Activated naive CD4-positive, alpha-beta T cell treated with anti-CD3 and anti-CD28 coated beads, Interleukin-2, amount 10 ng/mL, durations not matched to agents 7 days and 5 days (primary cell): ENCODE measurements around the gene TEX2.

Experiments
- CTCF ChIA-PET: fragments of 350-600 bp; sonication (Branson Sonifier 250); formaldehyde crosslinking; loops from one replicate; lab custom pipeline; 2021; ENCODE audit warnings: antibody characterized with exemption; lab: Charles Lee
- DNase-seq: peaks from one replicate; pipeline ENCODE4 v3.0.0-alpha.2; 2020
- H3K27ac Mint-ChIP-seq: one replicate; pipeline ENCODE4 v1.8.0; 2021; ENCODE audit warnings: mild to moderate bottlenecking, moderate library complexity, mixed read lengths
- H3K27me3 Mint-ChIP-seq: one replicate; pipeline ENCODE4 v1.8.0; 2021; ENCODE audit warnings: mild to moderate bottlenecking, mixed read lengths
- H3K36me3 Mint-ChIP-seq: one replicate; pipeline ENCODE4 v1.8.0; 2021; ENCODE audit warnings: mixed read lengths
- H3K4me1 Mint-ChIP-seq: one replicate; pipeline ENCODE4 v1.8.0; 2021; ENCODE audit warnings: mixed read lengths
- H3K4me3 Mint-ChIP-seq: one replicate; pipeline ENCODE4 v1.8.0; 2021; ENCODE audit warnings: mild to moderate bottlenecking, moderate library complexity, mixed read lengths
- H3K9me3 Mint-ChIP-seq: one replicate; pipeline ENCODE4 v1.8.0; 2021; ENCODE audit warnings: mixed read lengths

The TEX2 gene

GRCh38 chr17:64166876-64167275, 96.2 kb downstream of the TEX2 start:
- Mint-ChIP-seq H3K4me1 (no peaks in the 10 kb centered on the region), H3K27ac (no peak overlapping the region), H3K27me3 (no peaks in the 10 kb centered on the region), H3K36me3 (peaks cover 4% of the 10 kb centered on the region), H3K9me3 (no peaks in the 10 kb centered on the region), H3K4me3 (no peak overlapping the region)
- DNase-seq: no peak
- CTCF ChIA-PET: interaction anchor here (1.3 kb wide), 1 partner anchor 124 kb away, joined by 4 read pairs; no protein-coding TSS in a partner anchor

- no peak overlapping the region for H3K4me3 Mint-ChIP-seq
- H3K9me3 Mint-ChIP-seq: no peaks in the 10 kb centered on the region
- no peak for DNase-seq
- H3K27me3 Mint-ChIP-seq: no peaks in the 10 kb centered on the region
- CTCF ChIA-PET: no interaction called here
- peaks cover 4% of the 10 kb centered on the region for H3K36me3 Mint-ChIP-seq
- H3K27ac Mint-ChIP-seq: no peak overlapping the region
- H3K4me1 Mint-ChIP-seq: no peaks in the 10 kb centered on the region
Measured at GRCh38 chr17:64165347-64165746, 97.7 kb downstream of the TEX2 start.

- CTCF ChIA-PET: no interaction called here
- H3K36me3 Mint-ChIP-seq: peaks cover under 1% of the 10 kb centered on the region
- H3K4me3 Mint-ChIP-seq: no peak overlapping the region
- no peaks in the 10 kb centered on the region for H3K27me3 Mint-ChIP-seq
- no peaks in the 10 kb centered on the region for H3K4me1 Mint-ChIP-seq
- DNase-seq: no peak
- no peak overlapping the region for H3K27ac Mint-ChIP-seq
- H3K9me3 Mint-ChIP-seq: no peaks in the 10 kb centered on the region
Measured at GRCh38 chr17:64164596-64165285, 98.3 kb downstream of the TEX2 start.

- H3K9me3 Mint-ChIP-seq: no peaks in the 10 kb centered on the region
Measured at GRCh38 chr17:64163468-64163867, 99.6 kb downstream of the TEX2 start.

GRCh38 chr17:64162554-64162953, 100.5 kb downstream of the TEX2 start:
- Mint-ChIP-seq H3K27ac (no peak overlapping the region), H3K4me1 (no peaks in the 10 kb centered on the region), H3K36me3 (peaks cover 1% of the 10 kb centered on the region), H3K27me3 (no peaks in the 10 kb centered on the region), H3K9me3 (no peaks in the 10 kb centered on the region), H3K4me3 (no peak overlapping the region)
- CTCF ChIA-PET: no interaction called here
- no peak for DNase-seq

More at GRCh38 chr17:64163468-64163867, 99.6 kb downstream of the TEX2 start:
- Mint-ChIP-seq H3K36me3 (peaks cover 1% of the 10 kb centered on the region), H3K27ac (no peak overlapping the region), H3K4me1 (no peaks in the 10 kb centered on the region), H3K27me3 (no peaks in the 10 kb centered on the region), H3K4me3 (no peak overlapping the region)
- DNase-seq: no peak
- CTCF ChIA-PET: no interaction called here

GRCh38 chr17:64161380-64162176, 101.5 kb downstream of the TEX2 start:
- no peak overlapping the region for H3K4me3 Mint-ChIP-seq
- no peak overlapping the region for H3K27ac Mint-ChIP-seq
- DNase-seq: no peak
- H3K9me3 Mint-ChIP-seq: no peaks in the 10 kb centered on the region
- H3K36me3 Mint-ChIP-seq: peaks cover 1% of the 10 kb centered on the region
- no peaks in the 10 kb centered on the region for H3K27me3 Mint-ChIP-seq
- CTCF ChIA-PET: no interaction called here
- H3K4me1 Mint-ChIP-seq: no peaks in the 10 kb centered on the region

GRCh38 chr17:64160378-64160777, 102.7 kb downstream of the TEX2 start:
- H3K27me3 Mint-ChIP-seq: no peaks in the 10 kb centered on the region
- no peak for DNase-seq
- no peaks in the 10 kb centered on the region for H3K9me3 Mint-ChIP-seq
- no peaks in the 10 kb centered on the region for H3K4me1 Mint-ChIP-seq
- H3K27ac Mint-ChIP-seq: no peak overlapping the region
- CTCF ChIA-PET: no interaction called here
- H3K36me3 Mint-ChIP-seq: peaks cover 1% of the 10 kb centered on the region
- no peak overlapping the region for H3K4me3 Mint-ChIP-seq

- Mint-ChIP-seq H3K27me3 (no peaks in the 10 kb centered on the region), H3K9me3 (no peaks in the 10 kb centered on the region), H3K4me1 (no peaks in the 10 kb centered on the region), H3K36me3 (peaks cover 7% of the 10 kb centered on the region), H3K27ac (no peak overlapping the region), H3K4me3 (no peak overlapping the region)
- no peak for DNase-seq
- CTCF ChIA-PET: no interaction called here
Measured at GRCh38 chr17:64158831-64159590, 104.0 kb downstream of the TEX2 start.

GRCh38 chr17:64158406-64158805, 104.7 kb downstream of the TEX2 start:
- Mint-ChIP-seq H3K4me3 (no peak overlapping the region), H3K4me1 (no peaks in the 10 kb centered on the region), H3K27ac (no peak overlapping the region), H3K36me3 (peaks cover 7% of the 10 kb centered on the region), H3K27me3 (no peaks in the 10 kb centered on the region), H3K9me3 (no peaks in the 10 kb centered on the region)
- CTCF ChIA-PET: no interaction called here
- DNase-seq: no peak

GRCh38 chr17:64157669-64158180, 105.3 kb downstream of the TEX2 start:
- Mint-ChIP-seq H3K9me3 (no peaks in the 10 kb centered on the region), H3K4me3 (no peak overlapping the region), H3K36me3 (peaks cover 14% of the 10 kb centered on the region), H3K27me3 (no peaks in the 10 kb centered on the region), H3K4me1 (no peaks in the 10 kb centered on the region), H3K27ac (no peak overlapping the region)
- DNase-seq: no peak
- CTCF ChIA-PET: no interaction called here

- Mint-ChIP-seq H3K9me3 (no peaks in the 10 kb centered on the region), H3K27ac (no peak overlapping the region), H3K27me3 (no peaks in the 10 kb centered on the region), H3K4me1 (no peaks in the 10 kb centered on the region), H3K4me3 (no peak overlapping the region), H3K36me3 (peaks cover 21% of the 10 kb centered on the region)
- CTCF ChIA-PET: interaction anchor here (1.0 kb wide), 1 partner anchor 125 kb away, joined by 3 read pairs; no protein-coding TSS in a partner anchor
- no peak for DNase-seq
Measured at GRCh38 chr17:64156670-64157069, 106.4 kb downstream of the TEX2 start.

- H3K4me1 Mint-ChIP-seq: no peaks in the 10 kb centered on the region
- no peaks in the 10 kb centered on the region for H3K9me3 Mint-ChIP-seq
- CTCF ChIA-PET: interaction anchor here (1.0 kb wide), 1 partner anchor 126 kb away, joined by 3 read pairs; no protein-coding TSS in a partner anchor
- no peak for DNase-seq
- H3K4me3 Mint-ChIP-seq: no peak overlapping the region
- no peak overlapping the region for H3K27ac Mint-ChIP-seq
- H3K27me3 Mint-ChIP-seq: no peaks in the 10 kb centered on the region
- peaks cover 21% of the 10 kb centered on the region for H3K36me3 Mint-ChIP-seq
Measured at GRCh38 chr17:64155751-64156544, 107.1 kb downstream of the TEX2 start.

- no peaks in the 10 kb centered on the region for H3K9me3 Mint-ChIP-seq
- CTCF ChIA-PET: no interaction called here
- H3K27ac Mint-ChIP-seq: peak overlapping the region; percentile 21
Measured at GRCh38 chr17:64155129-64155528, 107.9 kb downstream of the TEX2 start.

More at GRCh38 chr17:64155129-64155528, 107.9 kb downstream of the TEX2 start:
- Mint-ChIP-seq H3K4me3 (no peak overlapping the region), H3K27me3 (no peaks in the 10 kb centered on the region), H3K4me1 (no peaks in the 10 kb centered on the region), H3K36me3 (peaks cover 24% of the 10 kb centered on the region)
- DNase-seq: no peak
